Keratinocyte (primary cell): ENCODE results near the gene OR5AN1.

Experiments used
- CTCF ChIP-seq, 3 experiments: IDR thresholded peaks in 1 of 3; conservative IDR thresholded peaks in 1 of 3; optimal IDR thresholded peaks in 1 of 3; 2 replicates in 2 of 3; 3 replicates in 1 of 3; pipeline versions ENCODE3 to v1.5.1; 2011; ENCODE audit warnings: low read length in 3 of 3, mild to moderate bottlenecking in 3 of 3, moderate library complexity in 2 of 3, control low read depth in 1 of 3, inconsistent platforms in 1 of 3; ENCODE audit not compliant: insufficient read depth in 2 of 3; ENCODE audit errors: extremely low read depth in 1 of 3
- EZH2 ChIP-seq: IDR thresholded peaks from one replicate; pipeline ENCODE4 v1.6.1; 2012; ENCODE audit warnings: inconsistent platforms, mild to moderate bottlenecking, low read length, moderate library complexity

GRCh38 chr11:59356561-59356960 is 2.1 kb upstream of the OR5AN1 start:
- TF ChIP-seq CTCF (optimal IDR thresholded peaks at IDR 0.05 in 1 of 3, IDR thresholded peaks at IDR 0.05 in 1 of 3, conservative IDR thresholded peaks at IDR 0.05 in 1 of 3; ENCODE audit: extremely low read depth in 1 of 3, insufficient read depth in 2 of 3, low read length in 3 of 3) (no peak), EZH2 (no peak)
